Uterus (tissue), 2 donors: ENCODE results near the gene APOA1.

Experiments
- POLR2A ChIP-seq, 2 donors: fragments of 450-650 bp; IDR thresholded peaks; one replicate each; pipeline ENCODE4 v1.6.1; 2016; ENCODE audit warnings: antibody characterized with exemption in 2 of 2, mild to moderate bottlenecking in 1 of 2, moderate library complexity in 1 of 2
- TF ChIP-seq, protein P1 (sequence below), 4 experiments: fragments of 200-600 bp in 2 of 4; fragments of 450-650 bp in 2 of 4; sonication (generic) in 2 of 4; IDR thresholded peaks; one replicate each; pipeline ENCODE4 v1.5.1; 2016 to 2019; ENCODE audit warnings: antibody characterized with exemption in 4 of 4, mild to moderate bottlenecking in 2 of 4, moderate library complexity in 1 of 4

DNA sequence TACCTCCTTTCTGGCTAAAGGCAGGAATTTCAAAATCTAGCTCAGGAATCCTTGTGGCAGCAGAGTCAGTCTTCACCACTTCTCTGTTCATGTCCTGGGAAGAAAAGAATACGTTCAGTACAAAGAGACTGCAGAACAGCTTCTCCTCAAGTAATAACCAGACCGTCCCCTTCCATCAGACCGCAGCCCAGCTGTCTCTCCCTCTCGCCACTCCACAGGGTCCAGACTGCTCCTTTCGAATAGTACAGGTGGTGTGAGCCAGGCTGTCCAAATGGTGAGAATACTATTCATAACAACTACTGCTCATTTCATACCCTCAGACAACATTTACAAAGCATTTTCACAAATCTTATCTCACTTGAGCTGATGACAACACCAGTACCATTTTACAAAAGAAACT, 50.5 kb downstream of the APOA1 start:
- TF ChIP-seq POLR2A (IDR thresholded peaks at IDR 0.05) = no peak
- TF ChIP-seq, protein P1, sequence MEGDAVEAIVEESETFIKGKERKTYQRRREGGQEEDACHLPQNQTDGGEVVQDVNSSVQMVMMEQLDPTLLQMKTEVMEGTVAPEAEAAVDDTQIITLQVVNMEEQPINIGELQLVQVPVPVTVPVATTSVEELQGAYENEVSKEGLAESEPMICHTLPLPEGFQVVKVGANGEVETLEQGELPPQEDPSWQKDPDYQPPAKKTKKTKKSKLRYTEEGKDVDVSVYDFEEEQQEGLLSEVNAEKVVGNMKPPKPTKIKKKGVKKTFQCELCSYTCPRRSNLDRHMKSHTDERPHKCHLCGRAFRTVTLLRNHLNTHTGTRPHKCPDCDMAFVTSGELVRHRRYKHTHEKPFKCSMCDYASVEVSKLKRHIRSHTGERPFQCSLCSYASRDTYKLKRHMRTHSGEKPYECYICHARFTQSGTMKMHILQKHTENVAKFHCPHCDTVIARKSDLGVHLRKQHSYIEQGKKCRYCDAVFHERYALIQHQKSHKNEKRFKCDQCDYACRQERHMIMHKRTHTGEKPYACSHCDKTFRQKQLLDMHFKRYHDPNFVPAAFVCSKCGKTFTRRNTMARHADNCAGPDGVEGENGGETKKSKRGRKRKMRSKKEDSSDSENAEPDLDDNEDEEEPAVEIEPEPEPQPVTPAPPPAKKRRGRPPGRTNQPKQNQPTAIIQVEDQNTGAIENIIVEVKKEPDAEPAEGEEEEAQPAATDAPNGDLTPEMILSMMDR (IDR thresholded peaks at IDR 0.05) = no peak
